Trophoblast cell (in vitro differentiated cells and primary cell): ENCODE measurements around the gene ZNF738.

Source experiments
- DNase-seq, 2 donors: peaks; one replicate each; pipeline ENCODE4 v3.0.0-alpha.2; 2016
- H2AFZ ChIP-seq: 2 replicates; pipeline ENCODE4 v1.6.1; 2013; ENCODE audit warnings: low read length, moderate library complexity, mild to moderate bottlenecking; ENCODE audit not compliant: insufficient read depth, poor library complexity
- H2AK5ac ChIP-seq: 2 replicates; pipeline ENCODE4 v1.6.1; 2013; ENCODE audit warnings: mild to moderate bottlenecking, low read length
- H2BK120ac ChIP-seq: 2 replicates; pipeline ENCODE4 v1.6.1; 2013; ENCODE audit warnings: low read length, mild to moderate bottlenecking, moderate library complexity; ENCODE audit not compliant: insufficient read depth, poor library complexity
- H2BK12ac ChIP-seq: 2 replicates; pipeline ENCODE4 v1.6.1; 2013; ENCODE audit warnings: mild to moderate bottlenecking, low read length, moderate library complexity
- H2BK5ac ChIP-seq: 2 replicates; pipeline ENCODE4 v1.6.1; 2013; ENCODE audit warnings: low read length, low read depth, moderate library complexity, mild to moderate bottlenecking; ENCODE audit not compliant: poor library complexity
- H3K14ac ChIP-seq: 2 replicates; pipeline ENCODE4 v1.6.1; 2013; ENCODE audit warnings: mild to moderate bottlenecking, low read length
- H3K18ac ChIP-seq: 2 replicates; pipeline ENCODE4 v1.6.1; 2013; ENCODE audit warnings: mild to moderate bottlenecking, low read length
- H3K23ac ChIP-seq: 2 replicates; pipeline ENCODE4 v1.6.1; 2013; ENCODE audit warnings: low read length
- H3K27ac ChIP-seq: 2 replicates; pipeline ENCODE4 v1.5.1; 2013; ENCODE audit warnings: low read depth, mild to moderate bottlenecking, inconsistent platforms, low read length, moderate library complexity
- H3K27me3 ChIP-seq: 2 replicates; pipeline ENCODE4 v1.6.1; 2013; ENCODE audit warnings: inconsistent platforms, mild to moderate bottlenecking, low read length, moderate library complexity; ENCODE audit not compliant: insufficient read depth
- H3K36me3 ChIP-seq, 2 experiments: 1 replicate in 1 of 2; 2 replicates in 1 of 2; pipeline ENCODE4 v1.6.1; 2013; ENCODE audit warnings: low read length in 2 of 2, mild to moderate bottlenecking in 2 of 2, moderate library complexity in 1 of 2; ENCODE audit not compliant: insufficient read depth in 2 of 2, control insufficient read depth in 1 of 2
- H3K4ac ChIP-seq: 2 replicates; pipeline ENCODE4 v1.6.1; 2013; ENCODE audit warnings: low read depth, mild to moderate bottlenecking, low read length, moderate library complexity
- H3K4me1 ChIP-seq, 2 experiments: 1 replicate in 1 of 2; 2 replicates in 1 of 2; pipeline ENCODE4 v1.6.1; 2013; ENCODE audit warnings: low read length in 2 of 2, mild to moderate bottlenecking in 2 of 2, moderate library complexity in 1 of 2; ENCODE audit not compliant: insufficient read depth in 2 of 2, control insufficient read depth in 1 of 2
- H3K4me2 ChIP-seq: 2 replicates; pipeline ENCODE4 v1.6.1; 2013; ENCODE audit warnings: inconsistent platforms, mild to moderate bottlenecking, low read length, moderate library complexity
- H3K4me3 ChIP-seq: 2 replicates; pipeline ENCODE4 v1.5.1; 2013; ENCODE audit warnings: mild to moderate bottlenecking, low read depth, low read length, inconsistent platforms
- H3K79me1 ChIP-seq: one replicate; pipeline ENCODE4 v1.6.1; 2013; ENCODE audit warnings: low read length
- H3K79me2 ChIP-seq: 2 replicates; pipeline ENCODE4 v1.6.1; 2013; ENCODE audit warnings: low read length, mild to moderate bottlenecking; ENCODE audit not compliant: control insufficient read depth, insufficient read depth, poor library complexity
- H3K9ac ChIP-seq: 2 replicates; pipeline ENCODE4 v1.6.1; 2013; ENCODE audit warnings: mild to moderate bottlenecking, low read length
- H3K9me3 ChIP-seq: 2 replicates; pipeline ENCODE4 v1.6.1; 2013; ENCODE audit warnings: low read depth, mild to moderate bottlenecking, control low read depth, inconsistent platforms, low read length; ENCODE audit not compliant: insufficient read depth
- H4K12ac ChIP-seq: 2 replicates; pipeline ENCODE4 v1.6.1; 2013; ENCODE audit warnings: low read depth, mild to moderate bottlenecking, low read length, moderate library complexity
- H4K8ac ChIP-seq: 2 replicates; pipeline ENCODE4 v1.6.1; 2013; ENCODE audit warnings: low read depth, mild to moderate bottlenecking, low read length, moderate library complexity
- H4K91ac ChIP-seq: one replicate; pipeline ENCODE4 v1.6.1; 2013; ENCODE audit warnings: low read depth, mild to moderate bottlenecking, low read length, moderate library complexity
- WGBS: extraction: QIAGEN DNeasy Blood & Tissue Kit; methylation state at CpG from one replicate; pipeline ENCODE4 v1.1.7; 2013; ENCODE audit warnings: missing lambda C conversion rate; ENCODE audit not compliant: insufficient read length, insufficient coverage; ENCODE audit errors: extremely low coverage; 5-methylcytosine and 5-hydroxymethylcytosine counted together

Gene ZNF738

DNA sequence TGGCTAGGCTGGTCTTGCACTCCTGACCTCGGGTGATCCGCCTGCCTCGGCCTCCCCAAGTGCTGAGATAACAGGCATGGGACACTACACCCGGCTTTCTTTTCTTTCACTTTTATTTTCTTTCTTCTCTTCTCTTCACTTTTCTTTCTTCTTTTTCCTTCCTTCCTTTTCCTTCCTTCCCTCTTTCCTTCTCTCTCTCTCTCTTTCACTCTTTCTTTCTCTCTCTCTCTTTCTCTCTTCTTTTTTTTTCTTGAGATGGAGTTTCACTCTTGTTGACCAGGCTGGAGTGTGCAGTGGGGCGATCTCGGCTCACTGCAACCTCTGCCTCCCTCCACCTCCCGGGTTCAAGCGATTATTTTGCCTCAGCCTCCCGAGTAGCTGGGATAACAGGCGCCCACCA is 37.3 kb downstream of the ZNF738 start:
- no peak overlapping the region for H3K9ac ChIP-seq

DNA sequence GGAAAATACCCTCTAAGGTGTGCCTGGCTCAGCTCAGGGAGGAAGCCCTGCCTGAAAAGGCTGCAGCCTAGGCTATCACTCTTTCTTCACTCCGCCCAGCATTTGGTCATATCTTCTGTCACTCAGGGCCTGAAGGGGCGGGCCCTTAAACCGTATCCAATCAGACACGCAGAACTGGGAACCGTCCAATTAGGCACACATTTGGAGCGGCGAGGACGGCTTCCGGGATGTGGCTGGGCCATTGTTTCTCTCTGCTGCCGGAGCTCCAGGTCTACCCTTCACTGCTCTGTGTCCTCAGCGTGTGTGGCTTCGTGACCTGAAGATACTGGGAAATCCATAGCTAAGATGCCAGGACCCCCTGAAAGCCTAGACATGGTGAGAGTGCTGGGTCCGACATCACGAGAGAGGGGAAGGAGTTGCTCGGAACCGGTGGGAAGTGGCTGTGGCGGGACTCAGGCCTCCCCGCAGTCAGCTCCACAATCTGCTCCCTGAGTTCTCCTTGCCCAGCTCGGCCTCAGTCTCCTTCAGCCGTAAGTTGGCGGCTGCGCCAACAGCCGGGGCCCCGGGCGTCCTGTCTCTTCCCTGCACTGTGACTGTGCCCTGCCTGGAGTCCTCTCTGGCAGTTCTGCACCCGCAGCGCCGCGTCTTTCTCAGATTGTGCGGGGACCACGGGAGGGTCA is 38.2 kb downstream of the ZNF738 start, which contains the start of gene ZNF493:
TSS of gene ZNF493 (plus strand) at position 241 of the 680 bp plus-strand sequence. CDS start at position 346, 105 bp downstream.
- Histone ChIP-seq H3K14ac (peak within 1 kb of the TSS; percentile 95), H3K23ac (no peak within 1 kb of the TSS), H3K79me1 (peaks cover 4% of the 10 kb centered on the region), H2BK5ac (peak within 1 kb of the TSS; percentile 37), H3K27me3 (no peaks in the 10 kb centered on the region), H4K91ac (peak within 1 kb of the TSS; percentile 63), H3K4me2 (peak within 1 kb of the TSS; percentile 64), H4K8ac (peak within 1 kb of the TSS; percentile 75), H4K12ac (peak within 1 kb of the TSS; percentile 84), H3K36me3 (peaks cover 0 to 1% of the 10 kb centered on the region in 2 experiments), H3K79me2 (peaks cover 4% of the 10 kb centered on the region), H2AK5ac (no peak within 1 kb of the TSS), H2BK120ac (peak within 1 kb of the TSS; percentile 6), H2AFZ (peak within 1 kb of the TSS; percentile 38), H3K9ac (peak within 1 kb of the TSS; percentile 89), H3K4ac (peak within 1 kb of the TSS; percentile 78), H3K18ac (peak within 1 kb of the TSS; percentile 50), H3K27ac (peak within 1 kb of the TSS; percentile 34), H3K4me1 (no peaks in the 10 kb centered on the region), H2BK12ac (no peak within 1 kb of the TSS), H3K9me3 (no peaks in the 10 kb centered on the region), H3K4me3 (peak within 1 kb of the TSS; percentile 86)
- peak; percentile 93 to 97 for DNase-seq
- WGBS = no CpG with 5 or more reads among the region's 31 CpGs

More for the DNA sequence above, 37.3 kb downstream of the ZNF738 start:
- Histone ChIP-seq H2BK5ac (no peak overlapping the region), H3K79me2 (peaks cover 4% of the 10 kb centered on the region), H3K23ac (no peak overlapping the region), H4K12ac (peak overlapping the region; percentile 84), H4K91ac (no peak overlapping the region), H3K79me1 (peaks cover 4% of the 10 kb centered on the region), H2BK120ac (no peak overlapping the region), H3K9me3 (no peaks in the 10 kb centered on the region), H3K4me2 (no peak overlapping the region), H3K27me3 (no peaks in the 10 kb centered on the region), H3K4me3 (no peak overlapping the region), H3K27ac (no peak overlapping the region), H3K14ac (no peak overlapping the region), H3K4ac (no peak overlapping the region), H3K36me3 (peaks cover 0 to 1% of the 10 kb centered on the region in 2 experiments), H2AFZ (no peak overlapping the region), H2BK12ac (no peak overlapping the region), H2AK5ac (no peak overlapping the region), H3K4me1 (no peaks in the 10 kb centered on the region), H4K8ac (peak overlapping the region; percentile 26), H3K18ac (no peak overlapping the region)
- DNase-seq = no peak
- no CpG with 5 or more reads among the region's 10 CpGs for WGBS

DNA sequence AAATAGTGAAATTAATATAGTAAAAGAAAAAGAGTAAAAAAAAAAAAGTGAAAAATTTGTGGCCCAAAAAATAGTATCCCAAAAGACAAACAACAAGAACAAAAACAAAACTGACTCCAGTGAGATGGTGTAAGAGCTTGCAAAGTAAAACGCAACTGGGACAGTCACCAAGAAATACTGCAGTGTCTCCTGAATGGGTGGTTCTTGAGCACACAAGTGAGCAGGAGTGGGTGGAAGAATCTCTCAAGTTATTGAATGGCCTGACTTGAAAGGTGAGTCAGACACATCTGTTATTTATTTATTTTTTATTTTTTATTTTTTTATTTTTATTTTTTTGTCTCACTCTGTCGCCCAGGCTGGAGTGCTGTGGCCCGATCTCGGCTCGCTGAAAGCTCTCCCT is 40.1 kb downstream of the ZNF738 start:
- H2AK5ac ChIP-seq = no peak overlapping the region
- no peaks in the 10 kb centered on the region for H3K27me3 ChIP-seq
- no peak overlapping the region for H4K91ac ChIP-seq
- H2AFZ ChIP-seq = no peak overlapping the region
- H3K79me1 ChIP-seq = peaks cover 4% of the 10 kb centered on the region
- WGBS = no CpG with 5 or more reads among the region's 5 CpGs
- H3K23ac ChIP-seq = no peak overlapping the region
- H3K36me3 ChIP-seq = peaks cover 0 to 1% of the 10 kb centered on the region in 2 experiments
- H3K14ac ChIP-seq = no peak overlapping the region
- no peaks in the 10 kb centered on the region for H3K9me3 ChIP-seq
- no peak overlapping the region for H2BK120ac ChIP-seq
- H3K9ac ChIP-seq = no peak overlapping the region
- H2BK12ac ChIP-seq = no peak overlapping the region
- H4K8ac ChIP-seq = no peak overlapping the region
- no peaks in the 10 kb centered on the region for H3K4me1 ChIP-seq
- no peak overlapping the region for H2BK5ac ChIP-seq
- H3K79me2 ChIP-seq = peaks cover 4% of the 10 kb centered on the region
- no peak overlapping the region for H3K27ac ChIP-seq
- no peak overlapping the region for H4K12ac ChIP-seq
- no peak overlapping the region for H3K4ac ChIP-seq
- no peak overlapping the region for H3K18ac ChIP-seq
- no peak overlapping the region for H3K4me3 ChIP-seq
- H3K4me2 ChIP-seq = no peak overlapping the region
- DNase-seq = no peak

DNA sequence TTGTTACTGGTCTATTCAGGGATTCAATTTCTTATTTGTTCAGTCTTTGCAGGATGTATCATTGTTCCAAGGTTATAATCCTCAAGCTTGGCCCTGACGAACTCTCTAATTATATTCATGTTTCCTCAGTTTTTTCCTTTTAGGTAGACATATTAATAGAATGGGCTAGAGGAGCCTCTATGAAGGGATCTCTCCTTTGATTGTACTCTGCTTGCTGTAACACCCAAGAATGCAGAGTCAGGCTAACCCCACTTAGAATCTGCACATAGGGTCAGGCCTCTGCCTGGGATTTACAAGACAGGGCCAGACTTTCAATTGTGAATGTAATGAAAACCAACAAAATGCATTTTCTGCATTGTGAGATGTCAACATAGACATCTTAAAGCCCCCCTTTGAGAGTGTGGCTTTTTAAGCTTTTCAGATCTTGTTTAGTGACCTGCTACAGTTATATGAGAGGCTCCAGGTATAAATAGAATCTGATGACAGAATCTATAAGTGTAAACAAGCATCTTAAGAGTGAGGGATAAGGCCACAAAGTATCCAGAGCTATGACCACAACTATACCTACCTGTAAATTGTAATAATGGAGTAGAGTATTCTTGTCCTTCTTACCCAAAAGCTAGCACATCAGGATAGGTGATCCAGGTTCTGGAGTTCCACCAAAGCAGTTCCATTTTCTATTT is 43.6 kb downstream of the ZNF738 start:
- no peak overlapping the region for H4K91ac ChIP-seq
- no peak overlapping the region for H4K12ac ChIP-seq
- no peak overlapping the region for H3K18ac ChIP-seq
- H3K14ac ChIP-seq = no peak overlapping the region
- H3K36me3 ChIP-seq = peaks cover 3 to 5% of the 10 kb centered on the region in 2 experiments
- no peak overlapping the region for H3K27ac ChIP-seq
- no peak overlapping the region for H2BK5ac ChIP-seq
- no peaks in the 10 kb centered on the region for H3K79me2 ChIP-seq
- H2BK120ac ChIP-seq = no peak overlapping the region
- no peak overlapping the region for H4K8ac ChIP-seq
- no peak overlapping the region for H2AK5ac ChIP-seq
- H3K9ac ChIP-seq = no peak overlapping the region
- DNase-seq = no peak
- no peak overlapping the region for H3K23ac ChIP-seq
- H3K4me1 ChIP-seq = no peaks in the 10 kb centered on the region
- no peaks in the 10 kb centered on the region for H3K79me1 ChIP-seq
- H2BK12ac ChIP-seq = no peak overlapping the region
- no peaks in the 10 kb centered on the region for H3K27me3 ChIP-seq
- no peak overlapping the region for H3K4me2 ChIP-seq
- no peak overlapping the region for H2AFZ ChIP-seq
- no peak overlapping the region for H3K4me3 ChIP-seq
- H3K4ac ChIP-seq = no peak overlapping the region
- WGBS = no CpG with 5 or more reads among the region's 1 CpG
- H3K9me3 ChIP-seq = no peaks in the 10 kb centered on the region
